K562 (cell line): ENCODE results near the gene ETFBKMT. TPM values are rescaled to one million over a fixed set of nuclear protein-coding genes. Genes with fewer than 3 reads are reported as not detected.
A peak's percentile ranks its signal among the peaks of the same experiment; 100 is the strongest.

ENCODE experiments used
- AFF4 ChIP-seq: sonication (generic); formaldehyde crosslinking; IDR thresholded peaks from 2 replicates; pipeline ENCODE4 v1.8.0; 2023; ENCODE audit warnings: mild to moderate bottlenecking, missing genetic modification reagents
- CLOCK ChIP-seq: fragments of 250-450 bp; sonication (Bioruptor Pico); IDR thresholded peaks from 2 replicates; pipeline ENCODE4 v1.4.0; 2020; ENCODE audit warnings: mild to moderate bottlenecking, moderate library complexity, borderline replicate concordance
- ESRRA ChIP-seq: fragments of 450-650 bp; IDR thresholded peaks from 2 replicates; pipeline ENCODE4 v1.6.1; 2014; ENCODE audit warnings: low read depth, mild to moderate bottlenecking, moderate library complexity, borderline replicate concordance
- KLF6 ChIP-seq: fragments of 250-450 bp; sonication (Bioruptor Pico); IDR thresholded peaks from 2 replicates; pipeline ENCODE4 v1.4.0; 2020; ENCODE audit warnings: mild to moderate bottlenecking, moderate library complexity, borderline replicate concordance
- MITF ChIP-seq: IDR thresholded peaks from 2 replicates; pipeline ENCODE4 v1.6.1; 2014; ENCODE audit warnings: antibody characterized with exemption
- NFE2L1 ChIP-seq: fragments of 450-650 bp; IDR thresholded peaks from 2 replicates; pipeline ENCODE4 v1.6.1; 2016; ENCODE audit warnings: missing genetic modification characterization, low read depth, mild to moderate bottlenecking, missing compliant biosample characterization, moderate library complexity, borderline replicate concordance
- RFX7 ChIP-seq: fragments of 250-450 bp; sonication (Bioruptor Pico); IDR thresholded peaks from 2 replicates; pipeline ENCODE4 v1.5.1; 2021; ENCODE audit warnings: mild to moderate bottlenecking
- SP1 ChIP-seq: sonication (generic); formaldehyde crosslinking; IDR thresholded peaks from 2 replicates; pipeline ENCODE4 v1.8.1; 2022; ENCODE audit warnings: mild to moderate bottlenecking, missing genetic modification reagents
- TAF15 ChIP-seq: fragments of 200-400 bp; formaldehyde crosslinking; IDR thresholded peaks from 2 replicates; pipeline ENCODE4 v1.6.1; 2017; ENCODE audit warnings: mild to moderate bottlenecking, low read depth, low read length, moderate library complexity
- USF2 ChIP-seq: sonication (generic); formaldehyde crosslinking; IDR thresholded peaks from 2 replicates; pipeline ENCODE4 v1.5.0; 2020; ENCODE audit warnings: missing genetic modification reagents
- WHSC1 ChIP-seq: IDR thresholded peaks from one replicate; pipeline ENCODE4 v1.6.1; 2012; ENCODE audit warnings: low read length, control low read depth, inconsistent platforms
- ZNF224 ChIP-seq: sonication (generic); formaldehyde crosslinking; IDR thresholded peaks from 2 replicates; pipeline ENCODE4 v1.8.0; 2022; ENCODE audit warnings: mild to moderate bottlenecking, missing genetic modification reagents
- ZNF280A ChIP-seq: fragments of 450-650 bp; IDR thresholded peaks from 2 replicates; pipeline ENCODE4 v1.6.1; 2018; ENCODE audit warnings: mild to moderate bottlenecking, low read depth; ENCODE audit not compliant: partially characterized antibody
- ZNF347 ChIP-seq: fragments of 450-650 bp; formaldehyde crosslinking; IDR thresholded peaks from 2 replicates; pipeline ENCODE4 v1.4.0; 2020; ENCODE audit warnings: low read depth, mild to moderate bottlenecking, moderate library complexity
- ZNF431 ChIP-seq: sonication (generic); formaldehyde crosslinking; IDR thresholded peaks from 2 replicates; pipeline ENCODE4 v1.8.0; 2022; ENCODE audit warnings: mild to moderate bottlenecking, missing genetic modification reagents
- polyA plus RNA-seq, 8 experiments: library from polyadenylated mRNA; depleted of rRNA in 4 of 8; stranded (reverse) in 5 of 8; unstranded in 3 of 8; fragments of >200 nt; fragmentation: Nextera tagmentation in 2 of 8; fragmentation: Illumina TruSeq in 1 of 8; extraction: Ambion mirVana in 2 of 8; extraction: Trizol in 1 of 8; gene quantifications; 2 replicates each; pipeline versions ENCODE4 v1.2.1 to v1.2.3, GENCODE V29; 2011 to 2014; ENCODE audit warnings: inconsistent platforms in 1 of 8, missing spikeins in 1 of 8
- total RNA-seq, 7 experiments: library from RNA; depleted of rRNA in 6 of 7; stranded (reverse); fragments of >200 nt in 6 of 7; fragmentation: Illumina TruSeq in 2 of 7; extraction: Trizol in 2 of 7; gene quantifications; 2 replicates each; pipeline versions ENCODE4 v1.2.1 to v1.2.3, GENCODE V29; 2011 to 2021; ENCODE audit warnings: low replicate concordance in 1 of 7

ETFBKMT gene
- total and polyA plus RNA-seq, 9 of the 15 experiments (the other 6 are each of a cell fraction or from before 2014, with no cell fraction given) = 0.18 to 1.7 (median 0.96) TPM

- no peak; the same call in 1 of the 2 replicates for TF ChIP-seq AFF4 (CRISPR knock-in tag)
- TF ChIP-seq ZNF224 (CRISPR knock-in tag) = no peak
- TF ChIP-seq USF2 (CRISPR knock-in tag) = no peak
- no peak for TF ChIP-seq ZNF347 (CRISPR knock-in tag)
- peak; percentile 93 for TF ChIP-seq SP1
- no peak for TF ChIP-seq CLOCK (CRISPR knock-in tag)
- no peak for TF ChIP-seq TAF15
- no peak for TF ChIP-seq ZNF280A
- no peak for TF ChIP-seq MITF
- no peak for TF ChIP-seq NFE2L1 (tag)
- no peak for TF ChIP-seq RFX7 (CRISPR knock-in tag)
- TF ChIP-seq ZNF431 (CRISPR knock-in tag) = no peak
- TF ChIP-seq WHSC1 = no peak
- TF ChIP-seq ESRRA = peak; percentile 36; the same call in 1 of the 2 replicates
- no peak for TF ChIP-seq KLF6
These were observed at the start of gene ETFBKMT (continued) for GRCh38 chr12:31659087-31659942.
